ENCODE data around the gene DGCR8. TPM values are rescaled to one million over a fixed set of nuclear protein-coding genes. Genes with fewer than 3 reads are reported as not detected.
A peak's percentile ranks its signal among the peaks of the same experiment; 100 is the strongest.

The DGCR8 gene
- total and polyA plus RNA-seq, 10 donors: 7.8 to 62.7 (median 31.4) TPM

- TF ChIP-seq POLR2A (IDR thresholded peaks at IDR 0.05): no peak
- TF ChIP-seq CTCF (IDR thresholded peaks at IDR 0.05 in 8 of 11, conservative IDR thresholded peaks at IDR 0.05 in 3 of 11): no peak
- TF ChIP-seq POLR2AphosphoS5 (IDR thresholded peaks at IDR 0.05): no peak
- no peaks in the 10 kb centered on the region for H3K4me1 ChIP-seq
- H3K27me3 ChIP-seq (replicated peaks in 1 of 7): no peaks in the 10 kb centered on the region
- H3K27ac ChIP-seq: no peak overlapping the region
- no peak for DNase-seq
- WGBS, 5 donors: 92 to 94% (median 93%) methylated on average over 25 to 26 of the region's 26 CpGs
- H3K9me3 ChIP-seq: peaks cover 0 to 11% (median 9%) of the 10 kb centered on the region in 8 donors
- H3K4me3 ChIP-seq: no peak overlapping the region
- intact Hi-C loops (cut with DNase I; ENCODE audit: low total_unique reads): no loop called here
- peaks cover 3 to 100% (median 64%) of the 10 kb centered on the region in 6 donors for H3K36me3 ChIP-seq
Observed at GRCh38 chr22:20052309-20053259, 27.5 kb upstream of the DGCR8 start.

DNA sequence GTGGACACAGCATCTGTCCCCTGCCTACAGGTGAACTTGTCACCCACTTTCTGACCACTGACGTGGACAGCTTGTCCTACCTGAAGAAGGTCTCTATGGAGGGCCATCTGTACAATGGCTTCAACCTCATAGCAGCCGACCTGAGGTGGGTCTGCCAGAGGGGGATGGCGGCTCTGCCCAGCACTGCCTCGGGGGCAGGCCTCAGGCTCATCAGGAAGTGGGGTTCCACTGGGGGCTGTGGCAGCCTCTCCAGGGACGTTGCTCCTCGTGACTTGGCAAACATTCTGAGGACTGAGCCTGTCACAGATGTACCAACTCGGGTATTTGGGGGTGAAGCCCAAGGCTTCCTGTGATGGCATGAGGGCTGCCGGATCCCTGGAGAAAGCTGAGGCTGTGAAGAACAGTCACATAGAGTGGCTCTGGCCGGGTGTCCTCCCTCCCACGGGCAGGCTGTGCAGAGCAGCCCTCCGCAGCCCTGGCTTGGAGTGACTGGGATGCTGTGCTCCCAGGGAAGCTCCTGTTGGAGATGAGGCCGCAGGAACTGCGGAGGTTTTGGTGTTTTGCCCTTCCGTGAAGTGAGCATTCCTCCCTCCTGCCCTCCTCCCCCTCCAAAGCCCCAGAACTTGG lies 26.5 kb upstream of the DGCR8 start:
- Histone ChIP-seq H3K36me3 (peaks cover 0 to 100% (median 64%) of the 10 kb centered on the region in 6 donors), H3K9me3 (peaks cover 0 to 2% (median 1%) of the 10 kb centered on the region in 8 donors), H3K27ac (no peak overlapping the region), H3K4me1 (no peaks in the 10 kb centered on the region), H3K4me3 (no peak overlapping the region), H3K27me3 (replicated peaks in 1 of 7) (no peaks in the 10 kb centered on the region)
- TF ChIP-seq CTCF (IDR thresholded peaks at IDR 0.05 in 8 of 11, conservative IDR thresholded peaks at IDR 0.05 in 3 of 11): no peak
- no peak for TF ChIP-seq POLR2A (IDR thresholded peaks at IDR 0.05)
- TF ChIP-seq POLR2AphosphoS5 (IDR thresholded peaks at IDR 0.05): no peak
- intact Hi-C loops (cut with DNase I; ENCODE audit: low total_unique reads): no loop called here
- DNase-seq: no peak
- WGBS, 5 donors: 77 to 87% (median 81%) methylated on average over 9 to 14 of the region's 14 CpGs

GRCh38 chr22:20054034-20054427 lies 26.0 kb upstream of the DGCR8 start:
- H3K9me3 ChIP-seq: no peaks in the 10 kb centered on the region
- intact Hi-C loops (cut with DNase I; ENCODE audit: low total_unique reads): no loop called here
- DNase-seq: no peak
- peak in 1 of 3 donors; percentile 28 for TF ChIP-seq POLR2AphosphoS5 (IDR thresholded peaks at IDR 0.05)
- TF ChIP-seq POLR2A (IDR thresholded peaks at IDR 0.05): no peak
- no peak overlapping the region for H3K4me3 ChIP-seq
- H3K27me3 ChIP-seq (replicated peaks in 1 of 7): no peaks in the 10 kb centered on the region
- H3K27ac ChIP-seq: no peak overlapping the region
- no peaks in the 10 kb centered on the region for H3K4me1 ChIP-seq
- 79 to 96% (median 93%) methylated on average over 10 to 12 of the region's 12 CpGs for WGBS, 5 donors
- H3K36me3 ChIP-seq: peaks cover 0 to 100% (median 63%) of the 10 kb centered on the region in 6 donors

DNA sequence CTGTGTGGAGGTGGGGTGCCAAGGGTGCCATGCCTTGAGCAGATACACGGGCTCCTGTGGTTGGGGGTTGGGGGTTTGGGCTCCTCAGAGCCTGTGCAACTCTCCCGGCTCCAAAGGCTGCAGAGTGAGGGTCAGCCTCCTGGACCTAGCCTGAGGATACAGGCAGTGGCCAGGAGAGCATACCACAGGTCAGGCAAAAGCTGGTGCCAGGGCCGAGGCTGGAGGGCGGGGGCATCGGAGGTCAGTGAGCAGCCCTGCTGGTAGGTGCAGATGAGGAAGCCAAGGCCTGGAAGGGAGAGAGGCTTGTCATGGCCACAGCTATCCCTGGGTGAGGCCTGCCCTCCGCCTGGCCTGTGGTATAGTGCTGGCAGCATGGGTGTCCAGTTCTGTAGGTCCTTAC lies 25.6 kb upstream of the DGCR8 start:
- Histone ChIP-seq H3K36me3 (peaks cover 0 to 97% (median 62%) of the 10 kb centered on the region in 6 donors), H3K9me3 (no peaks in the 10 kb centered on the region), H3K27me3 (replicated peaks in 1 of 7) (no peaks in the 10 kb centered on the region), H3K4me1 (peaks cover 0 to 4% (median 0%) of the 10 kb centered on the region in 6 donors), H3K4me3 (no peak overlapping the region), H3K27ac (no peak overlapping the region)
- intact Hi-C loops (cut with DNase I; ENCODE audit: low total_unique reads): no loop called here
- WGBS, 5 donors: 87 to 100% (median 94%) methylated on average over 1 to 6 of the region's 6 CpGs
- DNase-seq: no peak
- TF ChIP-seq CTCF (IDR thresholded peaks at IDR 0.05 in 8 of 11, conservative IDR thresholded peaks at IDR 0.05 in 3 of 11) (no peak), POLR2A (IDR thresholded peaks at IDR 0.05) (no peak)

Data from spleen (tissue), 11 donors.